ENCODE data around the gene MVB12B. TPM values are rescaled to one million over a fixed set of nuclear protein-coding genes. Genes with fewer than 3 reads are reported as not detected.

Gene MVB12B
- total and polyA plus RNA-seq, 2 of the 13 experiments (the other 11 are each of a cell fraction or from before 2014, with no cell fraction given), result 12.1 to 30.1 TPM

- Histone ChIP-seq H3K4me3 (replicated peaks in 1 of 3; ENCODE audit: insufficient read depth in 1 of 3, low read depth in 2 of 3, low read length in 3 of 3) (no peak overlapping the region), H3K36me3 (replicated peaks in 1 of 2; ENCODE audit: control insufficient read depth in 1 of 2, insufficient read depth in 2 of 2, low read length in 2 of 2) (peaks cover 16 to 22% of the 10 kb centered on the region in 2 experiments; a peak in 4 of 5 replicates), H3K79me2 (ENCODE audit: insufficient read depth, low read length) (no peaks in the 10 kb centered on the region), H3K4me2 (ENCODE audit: low read depth, low read length) (no peak overlapping the region), H3K27ac (ENCODE audit: extremely low read length, insufficient read depth, low read length) (no peak overlapping the region), H3K4me1 (ENCODE audit: insufficient read depth, low read length) (no peaks in the 10 kb centered on the region), H2AFZ (ENCODE audit: low read length) (no peak overlapping the region), H3K9ac (ENCODE audit: insufficient read depth, low read depth, low read length) (no peak overlapping the region), H3K27me3 (ENCODE audit: control insufficient read depth in 1 of 2, insufficient read depth in 2 of 2, low read length in 2 of 2) (no peaks in the 10 kb centered on the region), H3K9me3 (ENCODE audit: low read length) (no peaks in the 10 kb centered on the region), H4K20me1 (ENCODE audit: insufficient read depth, low read length) (no peaks in the 10 kb centered on the region)
- intact Hi-C loops (cut with micrococcal nuclease; ENCODE audit: unreplicated experiment), result no loop called here
- DNase-seq (ENCODE audit: low spot score) (no peak), FAIRE-seq (no peak), ATAC-seq (no peak)
- POLR2A ChIA-PET, result no interaction called here
- no TSS peak for BruUV-seq (replicated peaks)
- 89% methylated on average over 6 of the region's 6 CpGs for WGBS (ENCODE audit: low lambda C conversion rate)
- in situ Hi-C loops (cut with HindIII; ENCODE audit: extremely low pct_ligation_motif_present, low pct_unique_long_range_greater_than_20kb), result no loop called here
- no peak for TF ChIP-seq ZNF670 (CRISPR knock-in tag; IDR thresholded peaks at IDR 0.05; ENCODE audit: borderline replicate concordance)
- TF ChIP-seq ZNF432 (CRISPR knock-in tag; IDR thresholded peaks at IDR 0.05; ENCODE audit: borderline replicate concordance), result no peak
- TF ChIP-seq ZNF564 (CRISPR knock-in tag; IDR thresholded peaks at IDR 0.05), result no peak
- TF ChIP-seq ZFP41 (CRISPR knock-in tag; IDR thresholded peaks at IDR 0.05; ENCODE audit: borderline replicate concordance), result no peak
- TF ChIP-seq, protein P1, sequence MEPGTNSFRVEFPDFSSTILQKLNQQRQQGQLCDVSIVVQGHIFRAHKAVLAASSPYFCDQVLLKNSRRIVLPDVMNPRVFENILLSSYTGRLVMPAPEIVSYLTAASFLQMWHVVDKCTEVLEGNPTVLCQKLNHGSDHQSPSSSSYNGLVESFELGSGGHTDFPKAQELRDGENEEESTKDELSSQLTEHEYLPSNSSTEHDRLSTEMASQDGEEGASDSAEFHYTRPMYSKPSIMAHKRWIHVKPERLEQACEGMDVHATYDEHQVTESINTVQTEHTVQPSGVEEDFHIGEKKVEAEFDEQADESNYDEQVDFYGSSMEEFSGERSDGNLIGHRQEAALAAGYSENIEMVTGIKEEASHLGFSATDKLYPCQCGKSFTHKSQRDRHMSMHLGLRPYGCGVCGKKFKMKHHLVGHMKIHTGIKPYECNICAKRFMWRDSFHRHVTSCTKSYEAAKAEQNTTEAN (CRISPR knock-in tag; conservative IDR thresholded peaks at IDR 0.05), result no peak
- no peak for TF ChIP-seq ZBTB7B (CRISPR knock-in tag; IDR thresholded peaks at IDR 0.05)
- no peak for TF ChIP-seq SMAD1 (CRISPR knock-in tag; IDR thresholded peaks at IDR 0.05; ENCODE audit: borderline replicate concordance, low read depth)
- no peak for TF ChIP-seq ZNF577 (CRISPR knock-in tag; IDR thresholded peaks at IDR 0.05; ENCODE audit: borderline replicate concordance, low read depth)
- no peak for TF ChIP-seq FUBP1 (CRISPR knock-in tag; IDR thresholded peaks at IDR 0.05; ENCODE audit: borderline replicate concordance)
- no peak for TF ChIP-seq ARNT (IDR thresholded peaks at IDR 0.05)
- no peak for TF ChIP-seq KDM3A (CRISPR knock-in tag; IDR thresholded peaks at IDR 0.05; ENCODE audit: low read depth)
- no peak for TF ChIP-seq ZNF292 (CRISPR knock-in tag; IDR thresholded peaks at IDR 0.05; ENCODE audit: borderline replicate concordance, low read depth)
- TF ChIP-seq ZNF570 (CRISPR knock-in tag; IDR thresholded peaks at IDR 0.05; ENCODE audit: borderline replicate concordance), result no peak
- no peak for TF ChIP-seq ZNF331 (CRISPR knock-in tag; IDR thresholded peaks at IDR 0.05)
- TF ChIP-seq RNF2 (conservative IDR thresholded peaks at IDR 0.05; ENCODE audit: low read depth), result no peak
- TF ChIP-seq ZNF816 (CRISPR knock-in tag; IDR thresholded peaks at IDR 0.05; ENCODE audit: borderline replicate concordance), result no peak
- CTCF ChIA-PET (ENCODE audit: low intra/inter-chr PET ratio, low total read pairs), result no interaction called here
Observed at GRCh38 chr9:126436545-126437267, 110.1 kb downstream of the MVB12B start.
